ENCODE data around the gene SLC25A33. TPM values are rescaled to one million over a fixed set of nuclear protein-coding genes. Genes with fewer than 3 reads are reported as not detected.

Gene SLC25A33
- total RNA-seq, 2 donors from 2014 or later, result 4.1 to 12.3 TPM

GRCh38 chr1:9534953-9535352 lies 4.3 kb upstream of the SLC25A33 start:
- H3K36me3 ChIP-seq, result no peaks in the 10 kb centered on the region
- H3K27me3 ChIP-seq (replicated peaks; ENCODE audit: insufficient read depth), result no peaks in the 10 kb centered on the region
- no peak for TF ChIP-seq CTCF (IDR thresholded peaks at IDR 0.05)
- no peak for DNase-seq (ENCODE audit: low spot score)
- H3K9me3 ChIP-seq, result no peaks in the 10 kb centered on the region
- no peak for ATAC-seq (ENCODE audit: insufficient number of reproducible peaks, low FRiP score, low read depth)
- H3K27ac ChIP-seq, result no peak overlapping the region
- peaks cover under 1 to 1% of the 10 kb centered on the region in 2 donors for H3K4me1 ChIP-seq (ENCODE audit: control insufficient read depth in 1 of 2, low read depth in 2 of 2)
- H3K4me3 ChIP-seq, result no peak overlapping the region

- ATAC-seq (ENCODE audit: insufficient number of reproducible peaks, low FRiP score, low read depth) (no peak), DNase-seq (ENCODE audit: low spot score) (no peak)
- Histone ChIP-seq H3K9me3 (no peaks in the 10 kb centered on the region), H3K4me3 (no peak overlapping the region), H3K27me3 (replicated peaks; ENCODE audit: insufficient read depth) (no peaks in the 10 kb centered on the region), H3K36me3 (no peaks in the 10 kb centered on the region), H3K4me1 (ENCODE audit: control insufficient read depth in 1 of 2, low read depth in 2 of 2) (peaks cover 8% of the 10 kb centered on the region in 2 donors), H3K27ac (no peak overlapping the region)
- TF ChIP-seq CTCF (IDR thresholded peaks at IDR 0.05), result no peak
Observed at GRCh38 chr1:9536301-9536700, 3.0 kb upstream of the SLC25A33 start.

DNA sequence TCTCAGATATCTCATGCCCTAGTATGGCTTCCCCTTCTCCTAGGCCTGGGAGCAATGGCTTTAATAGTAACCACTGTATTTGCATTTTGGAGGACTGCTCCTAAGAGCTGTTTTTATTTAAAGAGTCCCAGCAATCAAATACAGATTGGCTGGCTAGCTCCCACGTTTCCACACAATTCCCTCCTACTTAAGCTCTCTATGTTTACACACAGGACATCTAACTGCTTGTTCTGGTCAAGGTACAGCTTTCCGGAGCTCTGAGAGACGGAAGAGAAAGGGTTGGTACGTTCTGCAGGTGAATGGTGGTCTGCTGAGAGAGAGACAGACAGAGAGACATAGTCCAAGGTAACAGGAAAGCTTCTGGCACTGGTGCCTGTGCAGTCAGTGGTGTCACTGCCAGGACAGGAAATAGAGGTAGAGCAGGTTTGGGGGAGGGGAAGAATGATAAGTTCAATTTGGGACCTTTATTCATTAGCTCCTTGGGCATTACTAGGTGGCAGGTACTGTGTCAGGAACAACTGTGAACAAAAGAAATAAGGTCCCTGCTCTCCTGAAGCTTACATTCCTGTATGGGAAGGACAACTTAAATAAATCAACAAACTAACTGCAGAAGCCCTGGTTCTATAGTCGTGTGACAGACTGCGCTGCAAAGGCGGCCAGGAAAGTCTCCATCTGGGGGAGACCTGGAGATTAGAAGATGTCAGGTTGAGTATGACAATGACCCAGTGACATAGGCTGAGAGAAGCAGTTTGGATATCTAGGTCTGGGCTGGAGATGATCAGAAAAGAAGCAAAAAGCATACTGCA lies 1.2 kb upstream of the SLC25A33 start:
- Histone ChIP-seq H3K27me3 (replicated peaks; ENCODE audit: insufficient read depth) (no peaks in the 10 kb centered on the region), H3K27ac (no peak overlapping the region), H3K9me3 (no peaks in the 10 kb centered on the region), H3K4me1 (ENCODE audit: control insufficient read depth in 1 of 2, low read depth in 2 of 2) (peaks cover 8% of the 10 kb centered on the region in 2 donors), H3K4me3 (no peak overlapping the region), H3K36me3 (no peaks in the 10 kb centered on the region)
- no peak for DNase-seq (ENCODE audit: low spot score)
- TF ChIP-seq CTCF (IDR thresholded peaks at IDR 0.05), result no peak
- no peak for ATAC-seq (ENCODE audit: insufficient number of reproducible peaks, low FRiP score, low read depth)

DNA sequence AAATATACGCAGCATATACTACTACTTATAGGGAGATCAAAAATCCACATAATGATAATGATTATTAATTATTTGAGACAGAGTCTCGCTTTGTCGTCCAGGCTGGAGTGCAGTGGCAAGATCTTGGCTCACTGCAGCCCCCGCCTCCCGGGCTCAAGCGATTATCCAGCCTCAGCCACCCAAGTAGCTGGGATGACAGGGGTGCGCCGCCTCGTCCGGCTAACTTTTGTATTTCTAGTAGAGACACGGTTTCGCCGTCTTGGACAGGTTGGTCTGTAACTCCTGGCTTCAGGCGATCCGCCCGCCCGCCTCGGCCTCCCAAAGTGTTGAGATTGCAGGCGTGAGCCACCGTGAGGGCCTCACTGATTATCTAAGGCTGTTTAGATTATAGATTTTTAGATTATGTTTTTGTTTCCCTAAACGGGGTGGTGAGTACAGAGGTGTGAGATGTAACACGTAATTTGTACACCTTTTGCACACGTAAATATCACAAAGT lies 548 bp upstream of the SLC25A33 start:
- ATAC-seq (ENCODE audit: insufficient number of reproducible peaks, low FRiP score, low read depth) (no peak), DNase-seq (ENCODE audit: low spot score) (no peak)

More for the DNA sequence above, 548 bp upstream of the SLC25A33 start:
- H3K36me3 ChIP-seq, result no peaks in the 10 kb centered on the region
- peak overlapping the region; percentile 90 for H3K4me3 ChIP-seq
- H3K27ac ChIP-seq, result peak overlapping the region; percentile 65 to 71
- no peaks in the 10 kb centered on the region for H3K9me3 ChIP-seq
- H3K4me1 ChIP-seq (ENCODE audit: control insufficient read depth in 1 of 2, low read depth in 2 of 2), result peaks cover 8% of the 10 kb centered on the region in 2 donors
- no peak for TF ChIP-seq CTCF (IDR thresholded peaks at IDR 0.05)
- H3K27me3 ChIP-seq (replicated peaks; ENCODE audit: insufficient read depth), result no peaks in the 10 kb centered on the region
